HEK293 (cell line): ENCODE data around the gene TRAF1.

Experiments
- CTCF ChIA-PET: fragments of 350-600 bp; formaldehyde crosslinking; extraction: SDS; loops from one replicate; lab custom pipeline; 2021; ENCODE audit warnings: antibody characterized with exemption; lab: Yijun Ruan, JAX
- POLR2A ChIA-PET: fragments of 300-600 bp; formaldehyde crosslinking; extraction: SDS; loops from one replicate; lab custom pipeline; 2020; ENCODE audit warnings: antibody characterized with exemption, inconsistent platforms; lab: Yijun Ruan, JAX
- H3K27ac ChIP-seq: fragments of 200-500 bp; sonication (Bioruptor generic); 2 replicates; pipeline ENCODE4 v1.5.1; 2014; ENCODE audit warnings: low read depth, low read length, control low read depth, inconsistent platforms; ENCODE audit errors: extremely low read depth
- H3K36me3 ChIP-seq, 2 experiments: fragments of 200-500 bp in 1 of 2; sonication (Bioruptor generic) in 1 of 2; 1 replicate in 1 of 2; 2 replicates in 1 of 2; pipeline ENCODE4 v1.5.1; 2014 to 2017; ENCODE audit warnings: inconsistent platforms in 2 of 2, low read length in 2 of 2; ENCODE audit not compliant: control insufficient read depth in 2 of 2, insufficient read depth in 1 of 2
- H3K4me1 ChIP-seq: fragments of 200-500 bp; sonication (Bioruptor generic); 2 replicates; pipeline ENCODE4 v1.5.1; 2014; ENCODE audit warnings: mild to moderate bottlenecking, low read length, inconsistent platforms; ENCODE audit not compliant: control insufficient read depth, insufficient read depth
- H3K4me3 ChIP-seq: 2 replicates; pipeline ENCODE4 v1.5.1; 2011; ENCODE audit warnings: low read depth, mild to moderate bottlenecking, control low read depth, low read length, moderate library complexity
- H3K9me3 ChIP-seq: fragments of 200-500 bp; sonication (Bioruptor generic); 2 replicates; pipeline ENCODE4 v1.5.1; 2014; ENCODE audit warnings: low read depth, low read length, inconsistent platforms; ENCODE audit not compliant: control insufficient read depth, insufficient read depth
- EGR2 ChIP-seq: fragments of 450-650 bp; formaldehyde crosslinking; IDR thresholded peaks from 2 replicates; pipeline ENCODE4 v1.5.1; 2016; ENCODE audit warnings: low read depth, missing biosample characterization, missing genetic modification characterization
- GLIS2 ChIP-seq: fragments of 450-650 bp; formaldehyde crosslinking; IDR thresholded peaks from 2 replicates; pipeline ENCODE4 v1.5.1; 2016; ENCODE audit warnings: missing biosample characterization, missing genetic modification characterization
- INSM2 ChIP-seq: fragments of 450-650 bp; formaldehyde crosslinking; IDR thresholded peaks from 2 replicates; pipeline ENCODE4 v1.5.1; 2016; ENCODE audit warnings: missing biosample characterization, missing genetic modification characterization
- ZBTB7A ChIP-seq: fragments of 450-650 bp; formaldehyde crosslinking; IDR thresholded peaks from 2 replicates; pipeline ENCODE4 v1.5.1; 2016; ENCODE audit warnings: low read depth, missing biosample characterization, missing genetic modification characterization
- ZEB2 ChIP-seq: fragments of 450-650 bp; formaldehyde crosslinking; IDR thresholded peaks from 2 replicates; pipeline ENCODE4 v1.5.1; 2016; ENCODE audit warnings: missing biosample characterization, missing genetic modification characterization
- ZFP3 ChIP-seq: fragments of 450-650 bp; formaldehyde crosslinking; IDR thresholded peaks from 2 replicates; pipeline ENCODE4 v1.5.1; 2016; ENCODE audit warnings: low read depth, missing biosample characterization, missing genetic modification characterization
- ZNF121 ChIP-seq: fragments of 450-650 bp; formaldehyde crosslinking; IDR thresholded peaks from 2 replicates; pipeline ENCODE4 v1.5.1; 2016; ENCODE audit warnings: missing biosample characterization, missing genetic modification characterization
- ZNF16 ChIP-seq: fragments of 450-650 bp; formaldehyde crosslinking; IDR thresholded peaks from 2 replicates; pipeline ENCODE4 v1.5.1; 2016; ENCODE audit warnings: low read depth, missing biosample characterization, missing genetic modification characterization
- ZNF19 ChIP-seq: fragments of 450-650 bp; formaldehyde crosslinking; IDR thresholded peaks from 2 replicates; pipeline ENCODE4; 2016; ENCODE audit warnings: missing biosample characterization, missing genetic modification characterization, low read depth
- ZNF23 ChIP-seq: fragments of 450-650 bp; formaldehyde crosslinking; IDR thresholded peaks from 2 replicates; pipeline ENCODE4 v1.5.1; 2016; ENCODE audit warnings: missing biosample characterization, missing genetic modification characterization, borderline replicate concordance
- ZNF239 ChIP-seq: fragments of 450-650 bp; formaldehyde crosslinking; IDR thresholded peaks from 2 replicates; pipeline ENCODE4 v1.5.1; 2016; ENCODE audit warnings: missing biosample characterization, missing genetic modification characterization
- ZNF335 ChIP-seq: fragments of 450-650 bp; formaldehyde crosslinking; conservative IDR thresholded peaks from 2 replicates; pipeline ENCODE4 v1.5.1; 2016; ENCODE audit warnings: missing biosample characterization, missing genetic modification characterization
- ZNF362 ChIP-seq: fragments of 450-650 bp; formaldehyde crosslinking; IDR thresholded peaks from 2 replicates; pipeline ENCODE4 v1.5.1; 2016; ENCODE audit warnings: missing biosample characterization, missing genetic modification characterization
- ZNF426 ChIP-seq: fragments of 450-650 bp; formaldehyde crosslinking; IDR thresholded peaks from 2 replicates; pipeline ENCODE4 v1.5.1; 2017; ENCODE audit warnings: missing biosample characterization, missing genetic modification characterization, mild to moderate bottlenecking, inconsistent platforms, moderate library complexity
- ZNF514 ChIP-seq: fragments of 450-650 bp; formaldehyde crosslinking; IDR thresholded peaks from 2 replicates; pipeline ENCODE4 v1.5.1; 2016; ENCODE audit warnings: missing biosample characterization, missing genetic modification characterization
- ZNF548 ChIP-seq: fragments of 450-650 bp; formaldehyde crosslinking; IDR thresholded peaks from 2 replicates; pipeline ENCODE4 v1.5.1; 2016; ENCODE audit warnings: missing biosample characterization, missing genetic modification characterization
- ZNF596 ChIP-seq: fragments of 450-650 bp; IDR thresholded peaks from 2 replicates; pipeline ENCODE4 v1.5.0; 2018; ENCODE audit warnings: missing biosample characterization, mild to moderate bottlenecking, missing genetic modification characterization, moderate library complexity
- ZNF830 ChIP-seq: fragments of 450-650 bp; IDR thresholded peaks from 2 replicates; pipeline ENCODE4 v1.5.0; 2018; ENCODE audit warnings: missing biosample characterization, missing genetic modification characterization, low read depth, mild to moderate bottlenecking, moderate library complexity
- ZSCAN18 ChIP-seq: fragments of 450-650 bp; formaldehyde crosslinking; IDR thresholded peaks from 2 replicates; pipeline ENCODE4 v1.5.1; 2016; ENCODE audit warnings: missing biosample characterization, missing genetic modification characterization
- ZSCAN23 ChIP-seq: fragments of 450-650 bp; formaldehyde crosslinking; IDR thresholded peaks from 2 replicates; pipeline ENCODE4 v1.5.1; 2016; ENCODE audit warnings: missing biosample characterization, missing genetic modification characterization

The TRAF1 gene

GRCh38 chr9:120919843-120920805 is 6.5 kb downstream of the TRAF1 start:
- ChIA-PET CTCF (interaction anchor here (0.9 to 1.2 kb wide), 3 partner anchors 16 to 164 kb away, joined by 3 to 7 read pairs (median 4); no protein-coding TSS in a partner anchor), POLR2A (interaction anchor here (1.2 kb wide), 2 partner anchors 9 to 167 kb away, joined by 3 read pairs; no protein-coding TSS in a partner anchor)
- Histone ChIP-seq H3K9me3 (no peaks in the 10 kb centered on the region), H3K36me3 (no peaks in the 10 kb centered on the region), H3K4me1 (no peaks in the 10 kb centered on the region), H3K4me3 (no peak overlapping the region), H3K27ac (no peak overlapping the region)
- no peak for TF ChIP-seq ZBTB7A (tag by site-specific recombination)
- TF ChIP-seq ZNF426 (tag by site-specific recombination), result no peak
- no peak for TF ChIP-seq ZNF23
- TF ChIP-seq ZNF548 (tag by site-specific recombination), result no peak
- no peak for TF ChIP-seq ZSCAN18 (tag by site-specific recombination)
- no peak for TF ChIP-seq ZNF514 (tag by site-specific recombination)

- H3K4me1 ChIP-seq, result no peaks in the 10 kb centered on the region
- POLR2A ChIA-PET, result interaction anchor here (1.2 kb wide), 1 partner anchor 10 kb away, joined by 3 read pairs; no protein-coding TSS in a partner anchor
- no peak for TF ChIP-seq ZNF335 (tag by site-specific recombination)
- no peak for TF ChIP-seq GLIS2 (tag by site-specific recombination)
- no peak for TF ChIP-seq ZNF19
- no peak for TF ChIP-seq ZNF362
- TF ChIP-seq ZFP3 (tag by site-specific recombination), result no peak
- TF ChIP-seq EGR2 (tag by site-specific recombination), result no peak
- TF ChIP-seq ZSCAN23 (tag by site-specific recombination), result no peak
- TF ChIP-seq ZNF239, result no peak
- no peak for TF ChIP-seq INSM2 (tag by site-specific recombination)
- no peak for TF ChIP-seq ZNF830
- no peak for TF ChIP-seq ZEB2
- TF ChIP-seq ZNF16 (tag by site-specific recombination), result no peak
- no peak for TF ChIP-seq ZNF596
- no peak for TF ChIP-seq ZNF121 (tag by site-specific recombination)
- no peak overlapping the region for H3K4me3 ChIP-seq
- H3K36me3 ChIP-seq, result no peaks in the 10 kb centered on the region
- no peak overlapping the region for H3K27ac ChIP-seq
- H3K9me3 ChIP-seq, result no peaks in the 10 kb centered on the region
- CTCF ChIA-PET, result interaction anchor here (0.5 to 1.2 kb wide), 4 partner anchors 17 to 163 kb away, joined by 3 to 7 read pairs (median 4); no protein-coding TSS in a partner anchor
Measured at GRCh38 chr9:120918931-120919842, 7.4 kb downstream of the TRAF1 start.
